ENCODE data around the gene ACTR3C.
A peak's percentile ranks its signal among the peaks of the same experiment; 100 is the strongest.

Gene ACTR3C

GRCh38 chr7:150322833-150323681 lies at the start of gene ACTR3C, which contains the start of gene LRRC61:
ACTR3C (minus strand) TSS chr7:150323545; CDS start chr7:150295296, 28,249 bp downstream.
LRRC61 (plus strand) TSS chr7:150323355; CDS start chr7:150336862, 13,507 bp downstream.
- peak; percentile 16 to 58 (median 34) for DNase-seq

- no peak for DNase-seq
These were observed 49.1 kb upstream of the ACTR3C start for GRCh38 chr7:150372271-150373048.

- no peak for DNase-seq
These were observed 48.6 kb upstream of the ACTR3C start for GRCh38 chr7:150371996-150372270.

GRCh38 chr7:150371131-150371995 lies 48.0 kb upstream of the ACTR3C start:
- no peak for DNase-seq

GRCh38 chr7:150370612-150371071 lies 47.3 kb upstream of the ACTR3C start:
- DNase-seq: no peak

GRCh38 chr7:150369748-150370501 lies 46.6 kb upstream of the ACTR3C start:
- DNase-seq: peak in 1 of 6 experiments; percentile 22

GRCh38 chr7:150368884-150369747 lies 45.8 kb upstream of the ACTR3C start:
- DNase-seq: peak; percentile 65 to 86 (median 70)

- peak; percentile 66 to 86 (median 70) for DNase-seq
These were observed 44.9 kb upstream of the ACTR3C start, which contains the start of gene REPIN1 for GRCh38 chr7:150368096-150368883. REPIN1 (plus strand) TSS chr7:150368822; CDS start chr7:150369712, 890 bp downstream.

- no peak for DNase-seq
These were observed 44.3 kb upstream of the ACTR3C start for GRCh38 chr7:150367677-150368095.

GRCh38 chr7:150365673-150366398 lies 42.5 kb upstream of the ACTR3C start:
- DNase-seq: peak in 1 of 6 experiments; percentile 8

GRCh38 chr7:150365194-150365593 lies 41.8 kb upstream of the ACTR3C start:
- no peak for DNase-seq

- no peak for DNase-seq
These were observed 40.5 kb upstream of the ACTR3C start for GRCh38 chr7:150363872-150364271.

- no peak for DNase-seq
These were observed 40.0 kb upstream of the ACTR3C start for GRCh38 chr7:150363370-150363769.

GRCh38 chr7:150361807-150362621 lies 38.7 kb upstream of the ACTR3C start:
- DNase-seq: no peak

GRCh38 chr7:150361402-150361801 lies 38.1 kb upstream of the ACTR3C start:
- DNase-seq: no peak

- DNase-seq: no peak
These were observed 37.2 kb upstream of the ACTR3C start for GRCh38 chr7:150360363-150361058.

- no peak for DNase-seq
These were observed 36.4 kb upstream of the ACTR3C start for GRCh38 chr7:150359622-150360362.
